Neuronal stem cell (in vitro differentiated cells): Measurements from ENCODE around the gene DHRS1.

Source experiments
- DNase-seq: peaks from one replicate; pipeline ENCODE4 v3.0.0-alpha.2; 2013; ENCODE audit warnings: low spot score
- H2AFZ ChIP-seq: one replicate; pipeline ENCODE4 v1.6.1; 2013; ENCODE audit warnings: mild to moderate bottlenecking, low read length, inconsistent platforms
- H2AK5ac ChIP-seq: 2 replicates; pipeline ENCODE4 v1.6.1; 2013; ENCODE audit warnings: low read depth, mild to moderate bottlenecking, inconsistent platforms, low read length, moderate library complexity, mixed read lengths
- H2BK120ac ChIP-seq: 2 replicates; pipeline ENCODE4 v1.6.1; 2013; ENCODE audit warnings: low read depth, mild to moderate bottlenecking, inconsistent platforms, low read length, moderate library complexity, mixed read lengths
- H2BK12ac ChIP-seq: one replicate; pipeline ENCODE4 v1.6.1; 2013; ENCODE audit warnings: low read length, inconsistent platforms
- H2BK15ac ChIP-seq: 2 replicates; pipeline ENCODE4 v1.6.1; 2013; ENCODE audit warnings: mild to moderate bottlenecking, low read length, inconsistent platforms, mixed read lengths
- H2BK5ac ChIP-seq: one replicate; pipeline ENCODE4 v1.6.1; 2013; ENCODE audit warnings: inconsistent platforms, mild to moderate bottlenecking, low read length, moderate library complexity
- H3K14ac ChIP-seq: one replicate; pipeline ENCODE4 v1.6.1; 2013; ENCODE audit warnings: low read length, inconsistent platforms
- H3K18ac ChIP-seq: 2 replicates; pipeline ENCODE4 v1.6.1; 2013; ENCODE audit warnings: low read length, inconsistent platforms
- H3K23ac ChIP-seq: 2 replicates; pipeline ENCODE4 v1.6.1; 2013; ENCODE audit warnings: low read depth, mild to moderate bottlenecking, mixed read lengths, low read length, inconsistent platforms; ENCODE audit not compliant: poor library complexity
- H3K27ac ChIP-seq: replicated peaks from 3 replicates; pipeline ENCODE4 v1.5.1; 2013; ENCODE audit warnings: low read length, inconsistent platforms
- H3K27me3 ChIP-seq, 3 experiments: 2 replicates each; pipeline ENCODE4 v1.6.1; 2013; ENCODE audit warnings: low read length in 3 of 3, mild to moderate bottlenecking in 2 of 3, inconsistent platforms in 1 of 3, low read depth in 1 of 3, mixed read lengths in 1 of 3, moderate library complexity in 1 of 3; ENCODE audit not compliant: control insufficient read depth in 3 of 3, insufficient read depth in 3 of 3
- H3K36me3 ChIP-seq, 2 donors: replicated peaks in 1 of 2; 2 replicates each; pipeline ENCODE4 v1.6.1; 2013; ENCODE audit warnings: low read length in 2 of 2; ENCODE audit not compliant: control insufficient read depth in 2 of 2, insufficient read depth in 2 of 2
- H3K4ac ChIP-seq: 2 replicates; pipeline ENCODE4 v1.6.1; 2013; ENCODE audit warnings: inconsistent platforms, mild to moderate bottlenecking, low read length, moderate library complexity
- H3K4me1 ChIP-seq, 2 donors: 1 replicate in 1 of 2; 2 replicates in 1 of 2; pipeline ENCODE4 v1.6.1; 2013; ENCODE audit warnings: low read length in 2 of 2, low read depth in 1 of 2; ENCODE audit not compliant: control insufficient read depth in 2 of 2, insufficient read depth in 1 of 2
- H3K4me2 ChIP-seq: one replicate; pipeline ENCODE4 v1.6.1; 2013; ENCODE audit warnings: mild to moderate bottlenecking, low read length, inconsistent platforms; ENCODE audit not compliant: insufficient read depth, poor library complexity, severe bottlenecking
- H3K4me3 ChIP-seq, 2 donors: 2 replicates each; pipeline ENCODE4 v1.5.1; 2013; ENCODE audit warnings: low read length in 2 of 2, mild to moderate bottlenecking in 2 of 2, inconsistent platforms in 1 of 2, moderate library complexity in 1 of 2
- H3K79me1 ChIP-seq: one replicate; pipeline ENCODE4 v1.6.1; 2013; ENCODE audit warnings: low read depth, mild to moderate bottlenecking, inconsistent platforms, low read length, moderate library complexity
- H3K9ac ChIP-seq: one replicate; pipeline ENCODE4 v1.6.1; 2013; ENCODE audit warnings: mild to moderate bottlenecking, low read depth, low read length, inconsistent platforms; ENCODE audit not compliant: poor library complexity
- H3K9me3 ChIP-seq, 2 donors: replicated peaks in 1 of 2; 2 replicates each; pipeline versions ENCODE3 to v1.6.1; 2013; ENCODE audit warnings: low read length in 2 of 2, mild to moderate bottlenecking in 2 of 2, inconsistent platforms in 1 of 2, low read depth in 1 of 2, mixed read lengths in 1 of 2, moderate library complexity in 1 of 2; ENCODE audit not compliant: control insufficient read depth in 2 of 2, insufficient read depth in 1 of 2
- H4K8ac ChIP-seq: one replicate; pipeline ENCODE4 v1.6.1; 2013; ENCODE audit warnings: low read depth, mild to moderate bottlenecking, inconsistent platforms, low read length, moderate library complexity
- H4K91ac ChIP-seq: one replicate; pipeline ENCODE4 v1.6.1; 2013; ENCODE audit warnings: low read length, low read depth, mild to moderate bottlenecking, inconsistent platforms; ENCODE audit not compliant: poor library complexity
- WGBS, 2 donors: extraction: QIAGEN DNeasy Blood & Tissue Kit; methylation state at CpG; one replicate each; pipeline ENCODE4 v1.1.7; 2013; ENCODE audit warnings: missing lambda C conversion rate in 2 of 2, mixed read lengths in 1 of 2; ENCODE audit not compliant: insufficient read length in 2 of 2, insufficient replicate concordance in 1 of 2; ENCODE audit errors: extremely low coverage in 2 of 2; 5-methylcytosine and 5-hydroxymethylcytosine counted together

DHRS1 gene

DNA sequence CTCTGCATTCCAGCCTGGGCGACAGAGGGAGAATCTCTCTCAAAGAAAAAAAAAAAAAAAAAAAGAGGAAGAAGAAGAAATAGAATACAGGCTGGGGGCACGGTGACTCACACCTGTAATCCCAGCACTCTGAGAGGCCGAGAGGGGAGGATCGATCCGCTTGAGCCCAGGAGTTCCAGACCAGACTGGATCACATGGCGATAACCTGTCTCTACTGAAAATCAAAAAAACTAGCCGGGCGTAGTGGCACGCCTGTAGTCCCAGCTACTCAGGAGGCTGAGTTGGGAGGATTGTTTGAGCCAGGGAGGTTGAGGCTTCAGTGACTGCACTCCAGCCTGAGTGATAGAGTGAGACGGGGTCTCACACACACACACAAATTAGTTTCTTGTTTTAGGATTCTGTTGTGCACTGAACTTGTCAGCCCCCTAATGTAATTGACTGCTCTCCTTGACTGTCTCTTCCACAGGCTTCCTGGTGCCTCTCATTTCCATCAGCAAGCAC, 56.2 kb downstream of the DHRS1 start:
- Histone ChIP-seq H3K14ac (no peak overlapping the region), H3K18ac (peak overlapping the region; percentile 46), H3K36me3 (peaks cover 23 to 29% of the 10 kb centered on the region in 2 donors), H3K4me2 (peak overlapping the region; percentile 99), H3K9ac (no peak overlapping the region), H3K4ac (no peak overlapping the region), H2BK5ac (peak overlapping the region; percentile 16), H2AK5ac (no peak overlapping the region), H3K9me3 (no peaks in the 10 kb centered on the region), H4K91ac (no peak overlapping the region), H3K23ac (no peak overlapping the region), H3K27ac (peak overlapping the region; percentile 97), H3K4me3 (peak overlapping the region in 1 of 2 donors; percentile 81), H2BK120ac (no peak overlapping the region), H3K79me1 (peaks cover 4% of the 10 kb centered on the region), H3K27me3 (no peaks in the 10 kb centered on the region), H3K4me1 (no peaks in the 10 kb centered on the region), H2BK15ac (no peak overlapping the region), H2BK12ac (no peak overlapping the region), H2AFZ (peak overlapping the region; percentile 89), H4K8ac (no peak overlapping the region)
- no CpG with 5 or more reads among the region's 10 CpGs for WGBS, 2 donors
- peak; percentile 23 for DNase-seq

DNA sequence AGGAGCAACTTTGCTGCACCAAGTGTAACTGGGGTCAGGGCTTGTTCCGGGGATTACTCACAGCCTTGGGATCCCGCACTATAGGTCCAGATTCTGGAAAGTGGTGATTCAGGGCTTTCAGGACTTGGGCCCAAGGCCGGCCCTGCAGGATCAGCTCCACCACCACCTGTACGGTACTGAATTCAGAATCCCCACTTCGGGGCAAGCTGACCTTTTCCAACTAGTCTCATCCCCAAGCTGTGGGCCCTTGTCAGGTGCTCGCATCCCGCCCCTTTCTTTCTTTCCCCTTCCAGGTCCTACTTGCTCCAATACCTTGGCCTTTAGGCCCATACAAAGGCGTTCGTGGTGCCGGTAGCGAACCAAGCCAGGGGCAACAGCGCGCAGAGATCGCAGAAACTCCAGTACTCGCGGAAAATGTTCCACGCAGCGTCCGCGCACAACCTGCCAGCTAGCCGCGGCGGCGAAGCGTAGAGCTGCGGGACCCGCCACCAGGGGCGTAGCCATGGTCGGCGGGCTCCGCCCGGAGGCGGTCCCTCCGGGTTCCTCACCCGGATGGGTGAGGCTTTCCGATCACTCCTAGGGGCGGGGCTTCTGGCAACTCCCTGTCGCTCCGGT, 57.6 kb downstream of the DHRS1 start:
- peak overlapping the region; percentile 16 for H2BK5ac ChIP-seq
- H3K36me3 ChIP-seq, result peaks cover 31 to 43% of the 10 kb centered on the region in 2 donors
- H3K4me2 ChIP-seq, result peak overlapping the region; percentile 99
- H3K27me3 ChIP-seq, result no peaks in the 10 kb centered on the region
- peak overlapping the region; percentile 97 for H3K27ac ChIP-seq
- H2AFZ ChIP-seq, result peak overlapping the region; percentile 89
- H3K4me1 ChIP-seq, result no peaks in the 10 kb centered on the region
- no peak overlapping the region for H4K8ac ChIP-seq
- no peaks in the 10 kb centered on the region for H3K9me3 ChIP-seq
- peak overlapping the region; percentile 25 for H3K14ac ChIP-seq
- H2BK120ac ChIP-seq, result no peak overlapping the region
- DNase-seq, result no peak
- no peak overlapping the region for H4K91ac ChIP-seq
- H3K79me1 ChIP-seq, result peaks cover 4% of the 10 kb centered on the region
- H3K18ac ChIP-seq, result peak overlapping the region; percentile 97
- H3K4ac ChIP-seq, result no peak overlapping the region
- H2AK5ac ChIP-seq, result peak overlapping the region; percentile 60
- peak overlapping the region; percentile 81 to 87 for H3K4me3 ChIP-seq
- no peak overlapping the region for H2BK12ac ChIP-seq
- peak overlapping the region; percentile 68 for H3K23ac ChIP-seq
- peak overlapping the region; percentile 96 for H3K9ac ChIP-seq
- WGBS, 2 donors, result no CpG with 5 or more reads among the region's 39 CpGs
- peak overlapping the region; percentile 30 for H2BK15ac ChIP-seq
